Skeletal muscle satellite cell (primary cell): ENCODE data around the gene DKK3.

Experiments
- H3K27me3 ChIP-seq: 2 replicates; pipeline ENCODE4 v1.7.0; 2013; ENCODE audit warnings: low read length; ENCODE audit not compliant: control insufficient read depth, insufficient read depth
- H3K36me3 ChIP-seq: 2 replicates; pipeline ENCODE4 v1.7.0; 2013; ENCODE audit warnings: mild to moderate bottlenecking, control low read depth, low read length; ENCODE audit not compliant: insufficient read depth
- H3K4me1 ChIP-seq: 2 replicates; pipeline ENCODE4 v1.7.0; 2013; ENCODE audit warnings: low read length; ENCODE audit not compliant: control insufficient read depth, insufficient read depth
- H3K4me2 ChIP-seq: 2 replicates; pipeline ENCODE4 v1.7.0; 2013; ENCODE audit warnings: mild to moderate bottlenecking, low read length
- H3K4me3 ChIP-seq: 2 replicates; pipeline ENCODE4 v1.7.0; 2013; ENCODE audit warnings: low read length
- H3K9ac ChIP-seq: 2 replicates; pipeline ENCODE4 v1.7.0; 2013; ENCODE audit warnings: mild to moderate bottlenecking, low read depth, low read length, moderate library complexity
- H3K9me3 ChIP-seq: replicated peaks from 2 replicates; pipeline ENCODE4 v1.7.0; 2013; ENCODE audit warnings: mild to moderate bottlenecking, control low read depth, low read length

DKK3 gene

DNA sequence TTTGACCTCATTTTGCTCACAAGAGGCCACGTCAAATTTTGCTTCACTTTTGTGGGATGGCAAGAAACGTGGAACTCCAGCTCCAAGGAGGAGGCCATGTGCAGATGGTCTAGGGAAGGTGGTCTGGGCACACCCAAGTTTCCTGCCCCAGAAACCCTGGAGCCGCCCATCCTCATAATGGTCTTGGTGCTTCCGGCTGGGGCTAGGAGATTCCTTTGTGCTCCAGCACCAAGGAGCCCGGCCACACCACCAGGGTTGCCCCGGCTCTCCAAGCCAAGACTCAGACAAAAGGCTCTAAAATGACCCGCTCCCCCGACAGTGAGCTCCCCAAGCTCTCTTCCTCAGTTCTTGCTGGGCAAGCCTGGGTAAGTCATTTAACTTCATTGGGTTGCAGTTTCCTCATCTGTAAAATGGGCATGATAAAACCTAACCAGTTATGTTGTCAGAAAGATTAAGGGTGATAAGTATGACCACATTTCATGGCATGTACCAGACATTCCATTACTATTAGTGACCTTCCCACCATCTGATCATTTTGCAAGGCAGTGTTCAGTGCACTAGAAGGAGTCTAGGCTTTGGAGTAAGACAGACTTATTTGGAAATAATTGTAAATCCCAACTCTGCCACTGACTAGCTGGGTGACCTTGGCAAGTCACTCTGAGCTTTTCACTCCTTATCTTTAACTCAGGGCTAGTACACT is 23.3 kb downstream of the DKK3 start:
- no peak overlapping the region for H3K4me2 ChIP-seq
- H3K9ac ChIP-seq, result peak overlapping the region; percentile 29

GRCh38 chr11:11984563-11984962 is 23.9 kb downstream of the DKK3 start:
- Histone ChIP-seq H3K4me2 (no peak overlapping the region), H3K27me3 (no peaks in the 10 kb centered on the region), H3K4me1 (peaks cover 67% of the 10 kb centered on the region), H3K4me3 (no peak overlapping the region), H3K9me3 (no peaks in the 10 kb centered on the region), H3K36me3 (no peaks in the 10 kb centered on the region), H3K9ac (no peak overlapping the region)

More for the DNA sequence above, 23.3 kb downstream of the DKK3 start:
- H3K4me3 ChIP-seq, result no peak overlapping the region
- H3K4me1 ChIP-seq, result peaks cover 64% of the 10 kb centered on the region
- no peaks in the 10 kb centered on the region for H3K9me3 ChIP-seq
- H3K36me3 ChIP-seq, result no peaks in the 10 kb centered on the region
- no peaks in the 10 kb centered on the region for H3K27me3 ChIP-seq

DNA sequence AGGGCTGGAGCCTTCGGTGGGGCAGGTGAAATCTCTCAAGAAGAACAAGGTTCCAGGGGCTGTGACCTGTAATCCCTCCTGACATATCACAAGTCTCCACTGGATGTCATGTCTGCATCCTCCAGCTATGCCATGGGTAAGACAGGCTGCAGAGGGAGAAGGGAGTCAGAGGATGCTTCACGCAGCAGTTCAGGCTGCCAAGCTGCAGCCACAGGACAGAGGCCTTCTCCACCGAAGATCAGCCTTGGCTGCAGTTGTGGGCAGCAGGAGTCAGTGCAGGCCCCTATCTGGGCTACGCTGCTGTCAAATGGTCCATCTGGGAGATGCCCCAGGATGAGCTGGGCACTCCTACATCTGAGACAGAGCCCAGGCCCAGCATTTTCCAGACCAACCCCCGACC is 25.0 kb downstream of the DKK3 start:
- Histone ChIP-seq H3K36me3 (no peaks in the 10 kb centered on the region), H3K27me3 (no peaks in the 10 kb centered on the region), H3K4me3 (no peak overlapping the region), H3K9me3 (no peaks in the 10 kb centered on the region), H3K4me2 (peak overlapping the region; percentile 26), H3K4me1 (peaks cover 75% of the 10 kb centered on the region), H3K9ac (no peak overlapping the region)

- no peaks in the 10 kb centered on the region for H3K36me3 ChIP-seq
- H3K4me2 ChIP-seq, result peak overlapping the region; percentile 26
- H3K9ac ChIP-seq, result peak overlapping the region; percentile 28
- no peaks in the 10 kb centered on the region for H3K27me3 ChIP-seq
- no peak overlapping the region for H3K4me3 ChIP-seq
- no peaks in the 10 kb centered on the region for H3K9me3 ChIP-seq
- H3K4me1 ChIP-seq, result peaks cover 75% of the 10 kb centered on the region
Measured at GRCh38 chr11:11982975-11983374, 25.5 kb downstream of the DKK3 start.

GRCh38 chr11:11982461-11982860 is 26.0 kb downstream of the DKK3 start:
- no peaks in the 10 kb centered on the region for H3K27me3 ChIP-seq
- peak overlapping the region; percentile 28 for H3K9ac ChIP-seq
- H3K4me2 ChIP-seq, result peak overlapping the region; percentile 26
- H3K4me3 ChIP-seq, result no peak overlapping the region
- peaks cover 75% of the 10 kb centered on the region for H3K4me1 ChIP-seq
- H3K36me3 ChIP-seq, result no peaks in the 10 kb centered on the region
- no peaks in the 10 kb centered on the region for H3K9me3 ChIP-seq

DNA sequence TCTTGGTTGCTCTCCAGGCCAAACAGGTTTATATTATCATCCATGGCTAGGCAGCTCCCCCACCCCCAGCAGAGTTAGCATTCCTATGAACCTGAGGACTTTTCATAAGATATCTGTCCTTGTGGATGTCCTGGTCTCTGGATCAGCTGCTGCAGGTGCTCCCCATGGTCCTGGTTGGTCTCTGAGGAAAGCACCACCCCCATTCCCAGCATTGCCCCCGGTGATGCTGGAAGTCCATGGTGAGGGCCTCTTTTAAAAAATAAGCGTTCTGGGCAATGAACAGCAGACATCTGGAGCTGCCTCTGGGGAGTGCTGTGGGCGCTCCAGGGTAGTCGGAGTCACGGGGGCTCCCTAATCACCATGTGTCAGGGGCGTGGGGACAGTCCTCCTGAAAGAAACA is 26.6 kb downstream of the DKK3 start:
- Histone ChIP-seq H3K36me3 (no peaks in the 10 kb centered on the region), H3K27me3 (no peaks in the 10 kb centered on the region), H3K4me1 (peaks cover 78% of the 10 kb centered on the region)

GRCh38 chr11:11981364-11981763 is 27.1 kb downstream of the DKK3 start:
- H3K4me1 ChIP-seq, result peaks cover 83% of the 10 kb centered on the region
- H3K4me3 ChIP-seq, result no peak overlapping the region
- no peaks in the 10 kb centered on the region for H3K9me3 ChIP-seq
- no peaks in the 10 kb centered on the region for H3K36me3 ChIP-seq
- no peak overlapping the region for H3K9ac ChIP-seq
- no peak overlapping the region for H3K4me2 ChIP-seq
- H3K27me3 ChIP-seq, result no peaks in the 10 kb centered on the region

More for the DNA sequence above, 26.6 kb downstream of the DKK3 start:
- H3K4me3 ChIP-seq, result no peak overlapping the region
- no peaks in the 10 kb centered on the region for H3K9me3 ChIP-seq
- no peak overlapping the region for H3K9ac ChIP-seq
- no peak overlapping the region for H3K4me2 ChIP-seq

DNA sequence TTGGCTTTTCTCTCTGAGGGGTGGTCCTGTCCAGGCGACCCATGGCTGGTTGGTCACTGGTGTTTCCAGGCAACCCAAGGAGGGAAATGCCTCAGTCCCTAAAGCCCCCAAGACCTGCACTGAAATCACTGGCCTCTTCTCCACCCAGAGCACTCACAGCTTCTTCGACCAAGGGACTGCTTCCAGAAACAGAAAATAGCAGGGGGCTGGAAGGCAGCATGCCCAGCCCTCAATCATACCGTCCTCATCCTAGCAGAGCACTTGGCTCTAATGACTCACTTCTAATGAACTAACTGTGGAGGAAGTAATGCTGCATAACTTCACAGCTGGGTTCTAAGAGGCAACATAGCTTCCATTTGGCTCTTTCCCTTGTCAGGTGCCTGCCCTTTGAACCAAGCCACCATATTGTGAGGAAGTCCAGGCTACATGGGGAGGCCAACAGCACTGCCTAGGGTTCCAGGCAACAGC is 27.6 kb downstream of the DKK3 start:
- Histone ChIP-seq H3K4me1 (peaks cover 83% of the 10 kb centered on the region), H3K27me3 (no peaks in the 10 kb centered on the region), H3K4me3 (no peak overlapping the region), H3K9ac (no peak overlapping the region), H3K9me3 (no peaks in the 10 kb centered on the region), H3K4me2 (no peak overlapping the region), H3K36me3 (no peaks in the 10 kb centered on the region)

GRCh38 chr11:11980200-11980599 is 28.2 kb downstream of the DKK3 start:
- no peak overlapping the region for H3K4me2 ChIP-seq
- H3K9me3 ChIP-seq, result no peaks in the 10 kb centered on the region
- peaks cover 83% of the 10 kb centered on the region for H3K4me1 ChIP-seq
- H3K4me3 ChIP-seq, result no peak overlapping the region
- no peaks in the 10 kb centered on the region for H3K36me3 ChIP-seq
- H3K9ac ChIP-seq, result peak overlapping the region; percentile 60
- no peaks in the 10 kb centered on the region for H3K27me3 ChIP-seq

DNA sequence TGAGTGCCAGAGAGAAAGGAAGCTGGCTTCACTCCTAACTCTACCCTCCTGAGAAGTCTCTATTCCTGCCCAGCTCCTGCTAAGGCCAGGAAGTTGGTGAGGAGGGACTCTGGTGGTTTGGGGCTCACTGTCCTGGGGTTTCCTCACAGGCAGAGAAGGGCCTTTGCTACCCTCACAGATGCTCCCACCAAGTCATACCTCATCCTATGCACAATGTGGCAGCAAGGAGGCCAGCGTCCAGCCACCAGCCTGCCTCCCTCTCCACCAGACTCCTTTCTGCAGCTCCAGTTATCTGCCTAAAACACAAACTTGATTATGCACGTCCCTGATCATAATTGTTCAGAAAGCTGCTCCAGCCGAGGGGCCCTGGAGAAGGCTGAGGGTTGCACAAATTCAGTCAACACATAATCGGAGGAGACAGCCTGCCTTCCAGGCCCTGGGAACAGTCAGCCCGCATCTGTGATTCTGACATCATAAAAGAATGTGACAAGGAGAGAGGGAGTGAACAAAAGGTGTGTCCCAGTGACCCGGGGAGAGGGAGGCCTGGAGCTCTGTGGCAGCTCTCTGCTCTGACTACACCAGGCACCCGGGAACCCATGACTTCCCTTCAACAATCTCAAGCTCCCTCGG is 28.8 kb downstream of the DKK3 start:
- no peaks in the 10 kb centered on the region for H3K27me3 ChIP-seq
- no peaks in the 10 kb centered on the region for H3K36me3 ChIP-seq
- H3K4me1 ChIP-seq, result peaks cover 87% of the 10 kb centered on the region
- H3K9me3 ChIP-seq, result no peaks in the 10 kb centered on the region
- no peak overlapping the region for H3K4me3 ChIP-seq
- H3K9ac ChIP-seq, result peak overlapping the region; percentile 60
- H3K4me2 ChIP-seq, result peak overlapping the region; percentile 16

GRCh38 chr11:11978792-11979487 is 29.5 kb downstream of the DKK3 start:
- H3K4me2 ChIP-seq, result peak overlapping the region; percentile 16
- peak overlapping the region; percentile 60 for H3K9ac ChIP-seq
- no peak overlapping the region for H3K4me3 ChIP-seq
- no peaks in the 10 kb centered on the region for H3K27me3 ChIP-seq
- peaks cover 88% of the 10 kb centered on the region for H3K4me1 ChIP-seq
- no peaks in the 10 kb centered on the region for H3K9me3 ChIP-seq
- H3K36me3 ChIP-seq, result no peaks in the 10 kb centered on the region
